Uterus (tissue), 2 donors: ENCODE data around the gene SGTA.

Source experiments
- POLR2A ChIP-seq, 2 donors: fragments of 450-650 bp; IDR thresholded peaks; one replicate each; pipeline ENCODE4 v1.6.1; 2016; ENCODE audit warnings: antibody characterized with exemption in 2 of 2, mild to moderate bottlenecking in 1 of 2, moderate library complexity in 1 of 2
- TF ChIP-seq, protein P1 (sequence below), 4 experiments: fragments of 200-600 bp in 2 of 4; fragments of 450-650 bp in 2 of 4; sonication (generic) in 2 of 4; IDR thresholded peaks; one replicate each; pipeline ENCODE4 v1.5.1; 2016 to 2019; ENCODE audit warnings: antibody characterized with exemption in 4 of 4, mild to moderate bottlenecking in 2 of 4, moderate library complexity in 1 of 4

- TF ChIP-seq POLR2A (IDR thresholded peaks at IDR 0.05) = no peak
- TF ChIP-seq, protein P1, sequence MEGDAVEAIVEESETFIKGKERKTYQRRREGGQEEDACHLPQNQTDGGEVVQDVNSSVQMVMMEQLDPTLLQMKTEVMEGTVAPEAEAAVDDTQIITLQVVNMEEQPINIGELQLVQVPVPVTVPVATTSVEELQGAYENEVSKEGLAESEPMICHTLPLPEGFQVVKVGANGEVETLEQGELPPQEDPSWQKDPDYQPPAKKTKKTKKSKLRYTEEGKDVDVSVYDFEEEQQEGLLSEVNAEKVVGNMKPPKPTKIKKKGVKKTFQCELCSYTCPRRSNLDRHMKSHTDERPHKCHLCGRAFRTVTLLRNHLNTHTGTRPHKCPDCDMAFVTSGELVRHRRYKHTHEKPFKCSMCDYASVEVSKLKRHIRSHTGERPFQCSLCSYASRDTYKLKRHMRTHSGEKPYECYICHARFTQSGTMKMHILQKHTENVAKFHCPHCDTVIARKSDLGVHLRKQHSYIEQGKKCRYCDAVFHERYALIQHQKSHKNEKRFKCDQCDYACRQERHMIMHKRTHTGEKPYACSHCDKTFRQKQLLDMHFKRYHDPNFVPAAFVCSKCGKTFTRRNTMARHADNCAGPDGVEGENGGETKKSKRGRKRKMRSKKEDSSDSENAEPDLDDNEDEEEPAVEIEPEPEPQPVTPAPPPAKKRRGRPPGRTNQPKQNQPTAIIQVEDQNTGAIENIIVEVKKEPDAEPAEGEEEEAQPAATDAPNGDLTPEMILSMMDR (IDR thresholded peaks at IDR 0.05) = no peak
Measured at GRCh38 chr19:2805991-2806649, 23.0 kb upstream of the SGTA start.
